ENCODE results near the gene RYR2. TPM values are rescaled to one million over a fixed set of nuclear protein-coding genes. Genes with fewer than 3 reads are reported as not detected.

RYR2 gene
- total RNA-seq, 3 donors from 2014 or later: 0.35 to 5.9 (median 0.94) TPM

DNA sequence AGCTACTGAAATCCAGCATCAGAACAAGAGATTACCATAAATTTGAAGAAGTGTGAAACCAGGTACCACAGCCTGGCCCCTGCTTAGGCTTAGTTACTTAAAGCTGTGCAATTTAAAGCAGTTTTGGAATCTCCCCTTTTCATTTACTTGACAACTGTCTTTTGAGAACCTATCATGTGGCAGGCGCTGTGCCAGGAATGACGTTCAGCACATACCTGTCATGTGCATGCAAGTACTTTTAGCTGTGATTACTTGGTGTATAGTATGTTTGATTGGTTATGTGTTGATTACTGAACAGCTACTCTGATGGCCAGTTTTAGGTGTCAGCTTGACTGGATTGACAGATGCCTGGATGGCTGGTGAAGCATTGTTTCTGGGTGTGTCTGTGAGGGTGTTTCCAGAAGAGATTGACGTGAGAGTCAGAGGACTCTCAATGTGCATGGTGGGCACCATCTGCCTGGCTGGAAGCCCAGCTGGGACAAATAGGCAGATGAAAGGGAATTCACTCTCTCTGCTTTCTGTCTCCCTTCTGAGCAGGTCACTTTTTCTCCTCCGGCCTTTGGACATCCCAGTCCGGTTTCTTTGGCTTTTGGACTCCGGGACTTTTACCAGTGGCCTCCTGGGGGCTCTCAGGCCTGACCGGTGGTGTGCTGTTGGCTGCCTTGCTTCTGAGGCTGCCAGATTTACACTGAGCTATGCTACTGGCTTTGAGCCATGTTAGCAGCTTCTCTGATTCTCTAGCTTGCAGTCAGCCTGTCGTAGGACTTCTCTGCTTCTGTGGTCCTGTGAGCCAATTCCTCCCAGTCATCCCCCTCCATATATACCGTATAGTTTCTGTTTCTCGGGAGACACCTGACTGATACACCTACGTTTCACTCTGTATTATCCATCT lies 178.0 kb downstream of the RYR2 start:
- TF ChIP-seq, protein P1, sequence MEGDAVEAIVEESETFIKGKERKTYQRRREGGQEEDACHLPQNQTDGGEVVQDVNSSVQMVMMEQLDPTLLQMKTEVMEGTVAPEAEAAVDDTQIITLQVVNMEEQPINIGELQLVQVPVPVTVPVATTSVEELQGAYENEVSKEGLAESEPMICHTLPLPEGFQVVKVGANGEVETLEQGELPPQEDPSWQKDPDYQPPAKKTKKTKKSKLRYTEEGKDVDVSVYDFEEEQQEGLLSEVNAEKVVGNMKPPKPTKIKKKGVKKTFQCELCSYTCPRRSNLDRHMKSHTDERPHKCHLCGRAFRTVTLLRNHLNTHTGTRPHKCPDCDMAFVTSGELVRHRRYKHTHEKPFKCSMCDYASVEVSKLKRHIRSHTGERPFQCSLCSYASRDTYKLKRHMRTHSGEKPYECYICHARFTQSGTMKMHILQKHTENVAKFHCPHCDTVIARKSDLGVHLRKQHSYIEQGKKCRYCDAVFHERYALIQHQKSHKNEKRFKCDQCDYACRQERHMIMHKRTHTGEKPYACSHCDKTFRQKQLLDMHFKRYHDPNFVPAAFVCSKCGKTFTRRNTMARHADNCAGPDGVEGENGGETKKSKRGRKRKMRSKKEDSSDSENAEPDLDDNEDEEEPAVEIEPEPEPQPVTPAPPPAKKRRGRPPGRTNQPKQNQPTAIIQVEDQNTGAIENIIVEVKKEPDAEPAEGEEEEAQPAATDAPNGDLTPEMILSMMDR (IDR thresholded peaks at IDR 0.05): no peak
- Histone ChIP-seq H3K9me3 (no peaks in the 10 kb centered on the region), H3K4me1 (ENCODE audit: low read depth) (no peaks in the 10 kb centered on the region), H3K36me3 (ENCODE audit: low read depth) (peaks cover 3% of the 10 kb centered on the region), H3K4me3 (no peak overlapping the region)
- intact Hi-C loops (cut with DNase I, micrococcal nuclease): no loop called here
- ATAC-seq: no peak
- no peak for DNase-seq

DNA sequence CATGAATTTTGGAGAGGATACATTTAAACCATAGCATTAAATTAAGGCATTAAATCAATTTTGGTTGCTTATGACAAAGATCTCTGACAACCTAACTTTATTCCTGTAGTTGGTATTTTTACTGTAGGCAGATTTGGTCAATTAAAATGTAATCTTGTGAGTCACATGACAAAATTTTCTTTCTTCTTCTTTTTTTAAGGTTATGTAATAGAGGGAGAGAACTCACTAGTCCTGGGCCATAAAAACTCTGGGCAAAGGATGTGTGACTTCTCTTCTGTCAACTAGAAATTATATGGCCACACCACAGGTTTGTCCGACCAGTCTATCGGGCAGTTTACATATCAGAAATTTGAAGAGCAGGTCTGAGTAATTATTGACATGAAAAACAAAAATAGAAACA lies 181.4 kb downstream of the RYR2 start:
- Histone ChIP-seq H3K36me3 (ENCODE audit: low read depth) (peaks cover 3% of the 10 kb centered on the region), H3K9me3 (no peaks in the 10 kb centered on the region), H3K4me1 (ENCODE audit: low read depth) (no peaks in the 10 kb centered on the region), H3K4me3 (no peak overlapping the region)
- no peak for ATAC-seq
- no peak for DNase-seq
- intact Hi-C loops (cut with DNase I, micrococcal nuclease): no loop called here
- TF ChIP-seq, protein P1 (IDR thresholded peaks at IDR 0.05): no peak

DNA sequence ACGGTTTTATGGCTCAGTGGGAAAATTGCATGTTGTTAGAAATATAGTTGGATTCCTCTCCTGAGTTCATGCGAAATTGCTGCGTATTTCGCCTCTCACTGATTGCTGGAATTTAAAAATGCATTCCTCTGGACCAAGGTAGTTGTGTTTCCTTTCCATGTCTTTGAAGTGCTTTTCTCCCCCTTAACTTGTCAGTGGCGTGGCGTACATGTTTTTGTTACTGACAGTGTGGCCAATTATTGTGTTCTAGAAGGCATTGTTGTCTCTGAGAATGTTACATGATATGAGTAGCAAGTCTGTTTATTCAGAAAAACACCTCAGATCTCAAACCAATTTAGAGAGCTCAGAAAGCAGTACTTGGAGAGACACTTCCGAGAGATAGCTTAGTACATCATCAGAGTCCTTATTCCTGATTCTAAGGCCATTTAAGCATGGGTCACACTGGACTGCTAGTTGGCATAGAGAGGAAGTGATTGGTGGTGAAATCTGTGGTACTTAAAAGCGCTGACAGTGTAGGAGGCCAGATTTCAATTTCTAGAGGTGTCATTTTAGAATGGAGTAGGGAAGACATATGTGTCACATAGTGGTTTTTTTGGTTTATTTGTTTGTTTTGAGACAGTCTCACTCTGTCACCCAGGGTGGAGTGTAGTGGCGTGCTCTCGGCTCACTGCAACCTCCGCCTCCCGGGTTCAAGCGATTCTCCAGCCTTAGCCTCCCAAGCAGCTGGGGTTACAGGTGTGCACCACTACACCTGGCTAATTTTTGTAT lies 184.4 kb downstream of the RYR2 start:
- H3K9me3 ChIP-seq: no peaks in the 10 kb centered on the region
- ATAC-seq: no peak
- H3K4me1 ChIP-seq (ENCODE audit: low read depth): no peaks in the 10 kb centered on the region
- TF ChIP-seq, protein P1 (IDR thresholded peaks at IDR 0.05): no peak
- DNase-seq: no peak
- no peaks in the 10 kb centered on the region for H3K36me3 ChIP-seq (ENCODE audit: low read depth)
- intact Hi-C loops (cut with DNase I, micrococcal nuclease): no loop called here
- H3K4me3 ChIP-seq: no peak overlapping the region

DNA sequence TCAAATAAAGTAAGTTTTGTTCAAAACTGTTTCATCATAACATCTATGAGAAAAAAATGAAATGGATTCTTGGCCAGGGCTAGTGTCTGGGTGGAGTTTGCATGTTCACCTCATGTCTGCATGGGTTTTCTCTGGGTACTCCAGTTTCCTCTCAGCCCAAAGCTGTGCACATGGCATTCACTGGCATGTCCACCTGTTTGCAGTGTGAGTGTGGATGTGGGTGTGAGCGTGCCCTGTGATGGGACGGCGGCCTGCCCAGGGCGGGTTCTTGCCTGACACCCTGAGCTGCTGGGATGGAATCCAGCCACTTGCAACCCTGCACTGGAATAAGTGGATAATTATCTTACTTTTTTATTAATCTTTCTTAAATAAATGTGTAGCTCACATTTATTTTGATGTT lies 185.5 kb downstream of the RYR2 start:
- Histone ChIP-seq H3K4me3 (no peak overlapping the region), H3K4me1 (ENCODE audit: low read depth) (no peaks in the 10 kb centered on the region), H3K9me3 (no peaks in the 10 kb centered on the region), H3K36me3 (ENCODE audit: low read depth) (no peaks in the 10 kb centered on the region)
- TF ChIP-seq, protein P1 (IDR thresholded peaks at IDR 0.05): no peak
- intact Hi-C loops (cut with DNase I, micrococcal nuclease): no loop called here
- no peak for DNase-seq
- no peak for ATAC-seq

DNA sequence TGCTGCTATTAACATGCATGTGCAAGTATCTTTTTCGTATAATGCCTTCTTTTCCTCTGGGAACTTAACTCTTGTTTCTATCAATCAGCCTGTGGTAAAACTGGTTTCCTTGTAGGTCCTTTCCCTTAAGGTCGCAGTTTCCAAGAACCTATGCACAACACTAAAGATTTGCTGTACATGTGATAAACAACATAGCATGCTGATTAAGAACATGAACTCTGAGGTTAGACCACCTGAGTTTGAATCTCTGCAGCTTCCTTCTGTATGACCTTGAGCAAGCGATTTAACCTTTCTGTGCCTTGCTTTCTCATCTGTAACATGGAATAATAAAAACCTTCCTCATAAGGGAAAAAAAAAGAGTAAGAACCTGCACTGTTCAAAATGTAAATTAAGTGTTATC lies 186.4 kb downstream of the RYR2 start:
- ATAC-seq: no peak
- intact Hi-C loops (cut with DNase I, micrococcal nuclease): no loop called here
- H3K9me3 ChIP-seq: no peaks in the 10 kb centered on the region

More for the DNA sequence above, 186.4 kb downstream of the RYR2 start:
- Histone ChIP-seq H3K4me1 (ENCODE audit: low read depth) (no peaks in the 10 kb centered on the region), H3K4me3 (no peak overlapping the region), H3K36me3 (ENCODE audit: low read depth) (no peaks in the 10 kb centered on the region)
- no peak for DNase-seq
- TF ChIP-seq, protein P1 (IDR thresholded peaks at IDR 0.05): no peak
